GM19240 (cell line): Measurements from ENCODE around the gene PLEKHG4B.
A peak's percentile ranks its signal among the peaks of the same experiment; 100 is the strongest.
"Not testable (repeated sequence)": the region's sequence is repeated elsewhere in the genome, so short reads cannot be mapped to it uniquely, and the experiment has no call there.

Experiments used
- DNase-seq: peaks from one replicate; pipeline ENCODE4 v3.0.0; 2011; ENCODE audit warnings: low spot score; ENCODE audit not compliant: insufficient read length

The PLEKHG4B gene

GRCh38 chr5:199197-199949, 107.4 kb downstream of the PLEKHG4B start:
- no peak for DNase-seq

- no peak for DNase-seq
Measured at GRCh38 chr5:199950-200645, 108.1 kb downstream of the PLEKHG4B start.

- no peak for DNase-seq
Measured at GRCh38 chr5:200985-201384, 109.0 kb downstream of the PLEKHG4B start.

GRCh38 chr5:201672-202071, 109.7 kb downstream of the PLEKHG4B start:
- DNase-seq: no peak

- DNase-seq: no peak
Measured at GRCh38 chr5:203246-203930, 111.4 kb downstream of the PLEKHG4B start.

- DNase-seq: no peak
Measured at GRCh38 chr5:204001-204400, 112.0 kb downstream of the PLEKHG4B start.

- no peak for DNase-seq
Measured at GRCh38 chr5:204462-204861, 112.5 kb downstream of the PLEKHG4B start.

- DNase-seq: no peak
Measured at GRCh38 chr5:204966-205670, 113.2 kb downstream of the PLEKHG4B start.

GRCh38 chr5:206406-206805, 114.4 kb downstream of the PLEKHG4B start:
- no peak for DNase-seq

- DNase-seq: no peak
Measured at GRCh38 chr5:206927-207536, 115.1 kb downstream of the PLEKHG4B start.

- DNase-seq: no peak
Measured at GRCh38 chr5:207599-207998, 115.6 kb downstream of the PLEKHG4B start.

- no peak for DNase-seq
Measured at GRCh38 chr5:208449-209114, 116.6 kb downstream of the PLEKHG4B start.

GRCh38 chr5:213803-214395, 121.9 kb downstream of the PLEKHG4B start:
- DNase-seq: no peak

- not testable (repeated sequence) for DNase-seq
Measured at GRCh38 chr5:215256-215655, 123.3 kb downstream of the PLEKHG4B start.

GRCh38 chr5:216076-216475, 124.1 kb downstream of the PLEKHG4B start:
- not testable (repeated sequence) for DNase-seq

- DNase-seq: peak; percentile 89
Measured at GRCh38 chr5:217494-218456, 125.8 kb downstream of the PLEKHG4B start, which contains the start of the genes CCDC127 and SDHA. Gene CCDC127, minus strand, starts transcription at chr5:218153. Its CDS starts 1,304 bp downstream, at chr5:216849. Gene SDHA, plus strand, starts transcription at chr5:218320. Its CDS starts 36 bp downstream, at chr5:218356.

GRCh38 chr5:218457-219291, 126.7 kb downstream of the PLEKHG4B start:
- DNase-seq: no peak

GRCh38 chr5:219460-219863, 127.5 kb downstream of the PLEKHG4B start:
- DNase-seq: no peak
